Fibroblast of skin of back (primary cell): ENCODE results near the gene CTNNA2.

ENCODE experiments used
- DNase-seq: peaks from one replicate; pipeline ENCODE4 v3.0.0-alpha.2; 2013

The CTNNA2 gene

GRCh38 chr2:79612999-79613398, 100.1 kb downstream of the CTNNA2 start:
- DNase-seq, result no peak

- DNase-seq, result no peak
Observed at GRCh38 chr2:79619442-79619841, 106.6 kb downstream of the CTNNA2 start.

GRCh38 chr2:79619976-79620375, 107.1 kb downstream of the CTNNA2 start:
- DNase-seq, result peak; percentile 17

- no peak for DNase-seq
Observed at GRCh38 chr2:79620679-79621078, 107.8 kb downstream of the CTNNA2 start.

- no peak for DNase-seq
Observed at GRCh38 chr2:79621252-79621651, 108.4 kb downstream of the CTNNA2 start.

GRCh38 chr2:79621755-79622154, 108.9 kb downstream of the CTNNA2 start:
- no peak for DNase-seq

GRCh38 chr2:79622508-79622907, 109.7 kb downstream of the CTNNA2 start:
- DNase-seq, result peak; percentile 26

GRCh38 chr2:79627237-79627636, 114.4 kb downstream of the CTNNA2 start:
- DNase-seq, result no peak

- DNase-seq, result peak; percentile 4
Observed at GRCh38 chr2:79630060-79630459, 117.2 kb downstream of the CTNNA2 start.

- no peak for DNase-seq
Observed at GRCh38 chr2:79630972-79631557, 118.2 kb downstream of the CTNNA2 start.

- no peak for DNase-seq
Observed at GRCh38 chr2:79638410-79638809, 125.6 kb downstream of the CTNNA2 start.

GRCh38 chr2:79638954-79639353, 126.1 kb downstream of the CTNNA2 start:
- no peak for DNase-seq

- DNase-seq, result no peak
Observed at GRCh38 chr2:79640001-79640400, 127.2 kb downstream of the CTNNA2 start.

GRCh38 chr2:79649531-79649930, 136.7 kb downstream of the CTNNA2 start:
- DNase-seq, result no peak

GRCh38 chr2:79660557-79660956, 147.7 kb downstream of the CTNNA2 start:
- peak; percentile 3 for DNase-seq

GRCh38 chr2:79665091-79665490, 152.2 kb downstream of the CTNNA2 start:
- no peak for DNase-seq

- no peak for DNase-seq
Observed at GRCh38 chr2:79666430-79666829, 153.6 kb downstream of the CTNNA2 start.

- no peak for DNase-seq
Observed at GRCh38 chr2:79669714-79670113, 156.9 kb downstream of the CTNNA2 start.

GRCh38 chr2:79670198-79670597, 157.3 kb downstream of the CTNNA2 start:
- DNase-seq, result no peak

GRCh38 chr2:79686884-79687283, 174.0 kb downstream of the CTNNA2 start:
- DNase-seq, result no peak

GRCh38 chr2:79695248-79695647, 182.4 kb downstream of the CTNNA2 start:
- no peak for DNase-seq

GRCh38 chr2:79697200-79697599, 184.3 kb downstream of the CTNNA2 start:
- DNase-seq, result no peak

GRCh38 chr2:79700651-79701050, 187.8 kb downstream of the CTNNA2 start:
- no peak for DNase-seq

GRCh38 chr2:79702905-79703304, 190.1 kb downstream of the CTNNA2 start:
- peak; percentile 17 for DNase-seq

- no peak for DNase-seq
Observed at GRCh38 chr2:79711098-79711497, 198.2 kb downstream of the CTNNA2 start.
